HuH-7.5 (cell line): ENCODE measurements around the gene SPRR1A.

Source experiments
- DNase-seq: peaks from one replicate; pipeline ENCODE4 v3.0.0; 2011; ENCODE audit warnings: low spot score

SPRR1A gene, protein sequence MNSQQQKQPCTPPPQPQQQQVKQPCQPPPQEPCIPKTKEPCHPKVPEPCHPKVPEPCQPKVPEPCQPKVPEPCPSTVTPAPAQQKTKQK

DNA sequence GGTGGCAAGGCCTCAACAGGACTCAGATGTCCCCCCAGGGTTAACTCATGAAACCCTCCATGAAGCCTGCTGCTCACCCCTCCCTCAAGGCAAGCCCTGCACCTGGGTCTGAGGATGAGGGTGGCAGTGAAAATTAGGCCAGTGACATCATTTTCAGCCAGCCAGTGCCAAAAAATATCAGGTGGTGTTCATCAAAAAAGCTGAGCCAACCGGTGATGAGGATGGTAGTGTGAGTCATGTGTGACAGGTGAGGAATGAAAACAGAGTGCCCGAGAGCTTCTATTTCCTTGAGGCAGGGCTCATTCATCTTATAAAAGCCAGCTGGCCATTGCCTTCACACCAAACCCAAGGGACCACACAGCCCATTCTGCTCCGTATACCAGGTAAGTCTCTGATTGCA is at the start of gene SPRR1A:
TSS of gene SPRR1A (plus strand) at position 339 of the 400 bp plus-strand sequence. CDS start 1,150 bp downstream, outside the sequence.
- DNase-seq, result no peak

DNA sequence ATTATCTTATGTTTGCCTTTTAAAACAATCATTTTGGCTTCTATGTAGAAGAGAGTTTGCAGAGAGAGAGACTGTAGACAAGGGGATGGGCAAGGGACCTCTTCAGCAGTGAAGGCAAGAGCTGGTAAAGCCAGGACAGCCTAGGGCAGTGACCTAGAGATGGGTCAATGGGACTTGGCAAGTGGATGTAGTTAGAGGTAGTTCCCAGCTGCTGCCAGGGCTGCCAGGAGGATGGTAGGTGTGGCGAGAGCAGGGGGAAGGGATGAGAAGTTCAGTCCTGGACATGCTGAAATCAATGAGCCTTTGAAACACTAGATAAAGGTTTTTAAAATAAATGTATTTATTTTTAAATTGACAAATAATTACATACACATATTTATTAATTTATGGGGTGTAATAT is 43.3 kb upstream of the SPRR1A start:
- DNase-seq, result no peak

DNA sequence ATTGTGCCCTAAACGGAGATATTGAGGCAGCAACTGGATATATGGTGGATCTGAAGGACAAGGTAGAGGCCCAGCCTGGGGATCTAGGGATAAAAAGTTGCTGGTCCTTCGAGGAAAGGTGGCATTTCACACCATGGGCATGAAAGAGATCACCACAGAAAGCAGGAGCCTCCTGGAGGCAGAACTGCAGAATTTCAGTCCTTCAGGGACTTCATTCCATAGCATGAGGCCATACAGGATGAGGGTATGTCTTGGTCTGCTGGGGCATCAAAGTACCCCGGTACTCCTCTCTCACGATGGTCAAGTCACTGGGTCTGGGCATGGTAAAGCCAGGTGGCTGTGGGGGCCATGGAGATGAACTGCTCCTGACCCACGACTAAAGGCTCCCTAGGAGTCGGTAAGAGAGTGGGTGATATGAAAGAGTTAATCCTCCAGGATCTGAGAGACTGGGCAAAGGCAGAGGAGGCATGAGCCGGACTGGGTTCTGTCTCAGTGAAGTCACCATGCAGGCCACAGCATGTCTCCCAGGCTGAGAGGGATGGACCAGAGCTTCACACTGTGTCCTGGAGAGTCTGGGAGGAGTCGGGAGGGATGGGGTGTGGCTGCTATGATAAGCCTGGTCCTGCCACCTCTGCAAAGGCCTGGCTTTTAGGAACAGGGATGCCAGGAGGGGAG is 42.7 kb upstream of the SPRR1A start:
- no peak for DNase-seq

DNA sequence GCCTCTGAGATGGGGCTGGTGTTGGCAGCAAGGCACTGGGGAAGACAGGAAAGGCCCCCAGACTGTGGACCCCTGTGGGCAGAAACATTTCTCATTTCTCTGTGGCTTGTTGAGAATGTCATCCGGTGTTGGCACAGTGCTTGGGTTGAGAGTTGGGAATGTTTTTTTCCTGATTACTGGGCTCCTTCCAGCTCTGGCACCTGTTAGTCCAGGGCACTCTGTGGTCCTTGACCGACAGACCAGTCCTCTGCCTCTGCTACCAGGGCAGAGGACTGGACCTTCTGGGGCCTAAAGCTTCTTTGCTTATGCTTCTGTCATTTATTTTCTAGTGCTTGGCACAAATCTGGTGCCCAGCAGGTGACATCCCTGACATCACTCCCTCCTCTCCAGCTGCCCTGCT is 41.7 kb upstream of the SPRR1A start:
- DNase-seq, result no peak

DNA sequence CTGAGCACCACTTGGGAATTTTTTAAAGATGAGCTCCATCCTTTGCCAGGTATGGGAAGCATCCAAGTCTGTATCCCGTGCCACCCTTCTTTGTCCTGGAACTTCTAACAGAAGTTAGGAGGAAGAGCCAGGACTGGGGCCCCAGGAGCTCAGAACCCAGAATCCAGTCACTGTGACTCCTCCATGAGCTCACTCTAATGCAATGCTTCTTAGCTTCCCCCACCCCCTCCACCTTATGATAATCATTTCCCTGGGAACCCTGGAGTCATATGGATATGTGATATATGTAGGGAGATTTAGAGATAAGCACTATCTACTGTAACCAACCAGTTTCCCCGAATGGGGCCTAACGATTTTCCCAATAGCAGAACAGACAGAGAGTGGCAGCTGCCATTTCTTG is 37.6 kb upstream of the SPRR1A start:
- no peak for DNase-seq

DNA sequence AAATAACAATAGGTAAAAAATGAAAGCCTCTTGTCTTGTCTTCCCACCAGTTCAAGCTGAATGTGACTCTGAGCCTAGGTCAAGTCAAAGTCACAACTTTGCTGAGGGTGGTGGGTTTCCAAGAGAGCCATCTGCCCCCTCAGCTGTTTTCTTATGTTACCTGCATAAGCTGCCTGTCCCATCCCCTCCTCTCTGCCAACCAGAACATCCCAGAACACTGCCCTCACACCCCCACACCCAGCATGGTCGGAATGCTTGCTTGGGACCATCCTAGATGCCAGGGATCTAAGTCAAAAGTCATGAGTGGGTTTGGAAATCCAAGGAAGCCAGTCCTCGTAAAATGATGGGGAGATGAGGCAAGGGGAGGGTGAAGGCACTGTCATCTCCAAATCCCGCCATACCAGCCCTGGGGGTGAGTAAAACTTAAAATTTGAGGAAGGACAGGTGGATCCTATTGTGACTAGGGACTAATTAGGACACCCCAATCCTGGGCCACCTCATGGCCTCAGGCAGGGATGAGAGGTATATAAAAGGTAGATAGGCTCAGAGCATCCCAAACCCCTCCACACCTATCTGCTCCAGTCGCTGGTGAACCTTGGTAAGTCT is 37.1 kb upstream of the SPRR1A start, which contains the start of gene SPRR5:
TSS of gene SPRR5 (plus strand) at position 556 of the 606 bp plus-strand sequence. CDS start 1,349 bp downstream, outside the sequence.
- DNase-seq, result no peak

DNA sequence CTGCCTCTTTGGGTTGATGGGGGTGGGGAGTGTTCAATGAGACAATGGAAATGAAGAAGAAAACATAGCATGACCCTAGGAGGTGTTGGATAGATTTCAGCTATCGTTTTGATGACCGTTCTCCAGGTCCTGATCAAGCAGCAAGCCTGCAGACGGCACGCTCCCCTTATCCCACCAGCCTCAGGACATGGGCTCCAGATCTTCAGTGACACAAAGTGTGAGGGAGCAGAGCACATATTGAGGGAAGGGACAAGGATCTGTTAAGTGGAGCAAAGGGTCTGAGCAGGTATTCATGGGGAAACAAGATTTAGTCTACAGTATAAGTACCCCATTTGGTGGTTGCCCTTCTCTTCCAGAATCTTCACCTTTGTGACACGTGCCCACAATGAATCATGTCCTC is 32.2 kb upstream of the SPRR1A start:
- DNase-seq, result no peak

DNA sequence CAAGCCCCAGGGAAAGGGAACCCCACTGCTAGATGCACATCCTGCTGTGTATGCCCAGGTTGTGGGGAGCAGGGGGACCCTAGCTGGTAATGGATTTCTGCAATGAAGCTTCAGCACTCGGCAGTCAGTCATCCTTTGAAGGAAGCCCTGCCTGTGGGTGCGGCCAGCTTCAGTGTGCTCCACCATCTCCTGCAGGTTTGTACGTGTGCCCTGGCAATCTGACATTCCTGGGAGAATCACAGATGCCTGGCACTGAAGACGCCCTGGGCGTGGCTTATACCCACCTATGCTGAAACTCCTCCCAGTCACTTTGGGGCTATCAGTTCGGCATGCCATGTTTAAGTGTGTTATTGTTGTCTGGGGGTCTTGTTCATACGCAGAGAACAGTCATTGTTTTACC is 30.1 kb upstream of the SPRR1A start:
- no peak for DNase-seq

DNA sequence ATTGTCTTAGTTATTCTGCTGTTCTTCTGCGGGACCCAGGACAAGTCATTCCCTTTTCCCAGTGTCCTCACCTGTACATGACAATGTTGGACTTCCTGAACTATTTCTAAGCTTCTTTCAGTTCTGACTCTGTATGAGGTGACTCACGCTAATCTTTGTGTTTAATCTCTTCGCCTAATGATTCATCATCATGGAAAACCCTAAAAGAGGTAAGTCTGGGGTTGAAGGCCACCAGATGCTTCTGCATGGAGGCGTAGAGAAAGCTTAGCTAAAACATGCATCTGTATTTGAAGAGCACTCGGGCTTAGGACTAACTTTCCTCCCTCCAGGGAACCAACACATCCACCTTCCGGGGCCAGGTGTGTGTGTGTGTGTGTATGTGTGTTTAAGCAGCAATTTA is 29.4 kb upstream of the SPRR1A start:
- DNase-seq, result no peak

DNA sequence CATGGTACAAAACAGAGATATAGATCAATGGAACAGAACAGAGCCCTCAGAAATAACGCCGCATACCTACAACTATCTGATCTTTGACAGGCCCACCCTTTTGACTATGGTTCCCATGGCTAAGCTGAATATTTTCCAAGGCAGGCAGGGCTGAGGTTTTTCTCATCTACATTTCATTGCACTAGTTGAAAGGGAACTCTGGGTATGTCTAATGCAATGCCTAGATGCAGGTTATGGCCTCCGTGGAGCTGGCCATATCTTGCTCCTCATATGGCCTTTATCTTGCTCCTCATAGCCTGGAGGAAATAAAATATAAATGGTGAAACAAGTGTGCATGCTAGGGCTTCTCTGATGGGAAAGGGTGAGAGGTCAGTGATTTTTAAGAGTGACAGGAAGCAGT is 26.3 kb upstream of the SPRR1A start:
- no peak for DNase-seq

DNA sequence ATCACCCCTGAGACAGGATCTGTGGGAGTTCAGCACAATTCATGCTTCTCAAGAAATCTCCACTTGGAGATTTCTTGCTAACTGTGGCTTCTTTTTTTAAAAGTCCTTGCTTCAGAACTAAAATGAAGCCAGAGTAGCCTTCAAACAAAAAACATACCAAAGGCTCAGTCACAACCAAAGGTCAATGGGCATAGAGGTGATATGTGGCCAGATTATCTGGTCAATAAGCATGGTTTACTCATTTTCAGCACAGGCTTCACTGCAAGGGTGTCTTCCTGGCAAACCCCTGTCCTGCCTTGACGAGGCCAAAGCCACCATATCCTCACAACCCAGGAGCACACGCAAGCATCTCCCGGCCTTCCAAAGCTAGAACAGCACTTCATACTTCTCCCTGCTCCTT is 24.6 kb upstream of the SPRR1A start:
- DNase-seq, result no peak

DNA sequence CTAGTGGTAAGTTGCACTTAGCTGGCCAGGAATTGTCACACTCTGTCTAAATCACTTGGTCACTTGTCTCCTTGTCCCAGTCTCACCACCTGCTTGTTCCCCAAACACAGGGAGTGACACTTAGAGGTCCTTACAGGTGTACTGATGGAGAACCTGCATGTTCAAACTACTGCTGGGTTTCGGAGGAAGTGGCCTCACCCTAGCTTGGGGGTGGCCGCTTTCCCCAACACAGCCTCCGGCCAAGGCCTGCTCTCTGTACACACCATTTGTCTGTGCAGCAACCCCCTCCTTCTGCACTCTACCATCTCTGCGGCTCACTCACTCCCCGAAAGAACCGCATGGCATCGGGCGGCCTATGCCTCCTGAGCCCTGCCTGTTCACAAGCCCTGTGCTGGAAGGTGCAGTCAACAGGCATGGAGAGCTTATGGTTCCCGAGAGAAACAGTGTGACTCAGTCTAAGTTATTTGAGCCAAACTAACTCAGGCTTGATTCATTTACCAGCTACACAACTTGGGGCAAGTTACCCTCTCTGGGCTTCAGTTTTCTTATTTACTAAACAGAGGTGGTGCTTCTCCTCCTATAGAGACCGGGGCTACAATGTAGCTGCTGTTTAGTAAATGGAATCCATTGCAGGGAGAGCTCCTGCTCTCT is 24.0 kb upstream of the SPRR1A start:
- DNase-seq, result no peak

DNA sequence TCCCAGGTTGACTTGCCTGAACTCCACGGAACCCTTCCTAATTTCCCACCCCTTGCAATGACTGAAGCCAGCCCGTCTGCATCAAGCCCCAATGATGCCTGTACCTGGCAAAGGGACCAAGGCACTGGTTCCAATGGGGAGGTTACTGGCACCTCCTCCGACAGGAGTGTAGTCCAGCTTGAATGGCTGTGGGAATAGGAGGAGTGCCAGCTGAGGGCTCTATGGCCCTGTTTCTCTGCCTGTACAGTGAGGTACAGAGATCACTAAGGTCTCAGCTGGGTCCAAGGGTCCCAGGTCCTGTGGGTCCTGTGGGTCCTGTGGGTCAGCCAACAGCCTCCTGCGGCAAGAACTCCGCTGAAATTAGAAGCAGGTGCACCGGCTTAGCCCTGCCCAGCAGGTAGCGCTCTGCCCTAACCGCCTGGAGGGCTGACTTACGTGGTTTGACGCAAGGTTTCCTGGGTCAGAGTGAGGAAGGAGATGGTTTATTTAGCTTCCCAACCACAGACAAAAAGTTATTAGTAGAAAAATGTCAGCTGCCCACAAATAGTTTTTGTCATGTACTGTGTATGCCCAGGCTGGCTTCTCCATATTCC is 23.3 kb upstream of the SPRR1A start:
- no peak for DNase-seq

DNA sequence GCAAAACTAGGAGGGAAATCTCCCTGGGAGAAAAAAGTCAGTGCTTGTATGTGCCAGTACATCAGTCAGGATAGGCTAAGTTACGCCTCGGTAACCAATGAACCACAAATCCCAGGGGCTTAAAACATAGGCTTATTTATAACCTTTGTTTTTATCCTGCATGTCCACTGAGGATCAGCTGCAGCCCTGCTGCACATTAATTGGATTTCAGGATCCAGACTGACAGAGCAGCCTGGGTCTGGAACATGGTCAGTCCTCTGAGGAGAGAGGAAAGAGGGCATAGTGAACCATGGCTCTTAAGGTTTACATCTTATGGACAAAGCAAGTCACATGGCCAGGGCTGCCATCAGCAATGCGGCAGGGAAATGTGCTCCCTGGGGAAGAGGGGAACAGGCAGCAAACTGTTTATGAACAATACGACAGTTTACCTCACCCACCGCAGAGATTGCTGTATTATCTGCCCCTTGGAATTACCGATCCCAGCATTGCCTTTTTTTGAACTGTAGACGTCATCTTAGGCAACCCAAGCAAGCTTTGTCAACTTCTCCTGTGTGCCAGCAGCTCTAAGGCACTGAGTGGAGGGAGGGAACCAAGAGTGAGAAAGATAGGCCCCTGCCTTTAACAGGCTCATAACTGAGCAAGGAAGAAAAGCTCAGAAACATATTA is 22.5 kb upstream of the SPRR1A start:
- no peak for DNase-seq

DNA sequence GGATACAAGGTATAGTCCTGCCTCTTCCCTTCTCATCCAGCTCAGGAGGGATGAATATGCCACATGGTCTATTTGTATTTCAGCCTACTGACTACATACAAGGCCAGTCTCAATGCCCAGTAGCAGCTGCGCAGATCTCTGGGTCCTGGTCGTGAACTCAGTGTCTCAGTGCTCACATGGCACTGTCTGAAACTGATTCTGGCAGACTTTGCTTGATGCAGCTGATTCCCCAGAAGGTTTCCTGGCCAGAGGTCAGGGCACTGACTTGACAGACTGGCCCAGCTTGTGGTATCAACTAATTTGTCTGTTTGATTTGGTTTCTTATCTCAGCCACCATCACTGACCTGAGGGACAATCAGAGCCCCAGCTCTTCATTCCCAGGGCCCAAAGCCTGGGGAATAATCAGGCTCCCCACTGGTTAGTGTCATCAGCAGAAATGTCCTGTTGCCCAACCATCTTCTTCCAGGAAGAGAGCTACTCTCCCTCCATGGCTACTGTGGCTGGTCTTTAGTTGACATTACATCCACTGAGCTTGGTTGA is 20.9 kb upstream of the SPRR1A start:
- no peak for DNase-seq

DNA sequence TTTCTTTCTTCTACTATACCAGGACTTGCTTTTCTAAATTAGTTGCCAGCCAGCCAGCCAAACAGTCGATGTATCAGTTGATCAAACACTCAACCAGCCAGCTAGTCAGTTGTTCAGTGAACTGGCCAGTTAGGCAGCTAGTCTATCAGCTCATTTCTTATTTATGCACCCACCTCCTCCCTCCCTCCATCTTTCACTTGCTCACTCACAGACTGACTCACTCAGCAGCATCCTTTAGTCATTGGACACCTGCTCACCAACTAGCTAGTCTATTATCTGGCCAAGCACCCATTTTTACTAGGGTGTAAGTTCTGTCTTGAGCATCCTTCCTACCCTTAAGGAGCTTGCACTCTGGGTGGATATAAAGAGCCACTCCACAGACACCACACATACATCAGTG is 19.3 kb upstream of the SPRR1A start:
- DNase-seq, result no peak

DNA sequence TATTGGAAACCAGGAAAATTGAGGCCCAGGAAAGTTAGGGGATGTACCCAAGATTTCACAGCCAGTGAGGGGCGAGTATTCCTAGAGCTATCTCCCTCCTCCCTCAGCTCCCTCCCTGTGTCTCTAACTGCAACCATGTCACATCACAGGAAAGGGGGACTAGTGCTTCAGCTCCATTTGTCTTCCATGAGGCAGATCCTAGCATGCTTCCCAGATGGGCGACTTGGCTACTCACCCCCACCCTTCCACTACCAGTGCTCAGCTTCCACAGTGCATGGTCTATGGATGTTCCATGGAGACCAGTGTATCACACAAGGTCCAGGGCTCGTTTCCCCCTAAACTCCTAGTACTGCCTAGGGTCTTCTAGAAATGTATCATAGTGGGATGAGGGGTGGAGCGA is 18.0 kb upstream of the SPRR1A start:
- DNase-seq, result no peak

DNA sequence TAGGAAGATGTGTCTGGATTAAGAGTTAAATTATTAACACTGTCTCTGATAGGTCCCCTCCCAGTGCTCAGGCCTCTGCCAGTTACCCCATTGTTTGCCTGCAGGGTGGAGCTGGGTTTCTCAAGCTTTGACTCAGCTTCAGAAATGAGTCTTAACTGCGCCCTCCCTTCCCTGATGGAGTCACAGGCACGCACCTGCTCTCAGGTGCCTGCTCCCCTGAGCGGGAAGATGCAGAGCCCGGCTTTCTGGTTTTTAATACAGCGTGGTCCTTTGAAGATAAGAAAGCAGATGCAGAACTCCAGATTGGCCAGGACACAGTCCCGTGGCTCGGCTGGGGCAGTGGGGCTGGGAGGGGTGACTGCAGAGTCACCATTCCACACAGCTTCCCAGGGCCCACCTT is 16.7 kb upstream of the SPRR1A start:
- no peak for DNase-seq

DNA sequence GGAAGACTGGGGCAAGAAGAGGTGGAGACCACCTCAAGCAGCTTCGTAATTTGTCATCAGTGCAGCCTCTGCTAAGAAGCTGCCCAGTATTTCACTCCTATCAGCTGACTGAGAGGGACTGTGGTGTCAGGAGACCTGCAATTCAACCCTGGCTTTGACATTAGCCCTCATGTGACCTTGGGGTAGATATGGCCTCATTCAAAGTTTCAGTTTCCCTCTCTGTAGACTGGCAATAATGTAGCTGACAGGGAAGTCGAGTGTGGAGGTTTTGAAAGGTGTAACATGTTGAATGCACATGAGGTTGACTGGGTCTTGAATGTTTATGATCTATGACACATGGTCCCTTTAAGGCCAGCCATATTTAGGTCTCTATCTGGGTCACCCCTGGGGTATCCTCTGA is 15.6 kb upstream of the SPRR1A start:
- DNase-seq, result no peak

DNA sequence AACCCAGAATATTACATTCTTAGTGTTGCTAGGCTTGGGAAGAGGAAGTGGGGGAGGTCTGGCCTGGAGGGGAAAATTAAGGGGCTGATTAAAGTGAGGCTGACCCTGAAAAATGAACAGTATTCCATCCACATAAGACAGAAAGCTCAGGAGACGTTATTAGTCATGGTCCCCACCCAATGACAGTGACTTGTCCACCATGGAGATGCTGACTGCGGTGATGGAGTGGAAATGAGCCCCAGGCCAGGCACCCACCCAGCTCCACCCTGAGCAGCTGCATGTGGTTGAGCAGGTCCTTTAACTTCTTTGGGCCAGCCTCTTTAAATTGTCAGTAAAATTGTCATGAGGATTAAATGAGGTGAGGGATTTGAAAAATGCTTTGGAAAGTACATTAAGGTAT is 14.8 kb upstream of the SPRR1A start:
- DNase-seq, result no peak

DNA sequence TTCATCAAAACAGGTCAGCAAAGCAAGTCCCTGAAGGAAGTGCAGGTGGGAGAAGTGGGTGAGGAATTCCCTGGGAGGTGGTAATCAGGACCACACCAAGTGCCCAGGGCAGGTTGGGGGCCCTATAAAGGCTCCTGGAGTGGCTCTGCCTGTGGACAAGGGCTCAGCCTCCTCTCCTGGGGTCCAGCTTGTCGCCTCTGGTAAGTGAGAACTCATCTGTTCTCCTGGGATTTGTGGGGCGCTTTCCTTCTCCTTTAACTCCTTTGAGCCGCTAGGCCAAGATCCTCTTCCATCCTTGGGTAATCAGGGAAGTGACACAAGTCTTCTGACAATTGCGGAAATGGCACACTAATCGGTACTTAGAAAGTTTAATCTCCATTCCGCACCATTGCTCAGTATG is 13.4 kb upstream of the SPRR1A start, which contains the start of gene SPRR4:
TSS of gene SPRR4 (plus strand) at position 154 of the 400 bp plus-strand sequence. CDS start 1,243 bp downstream, outside the sequence.
- DNase-seq, result no peak
